Naive B cell (primary cell): ENCODE measurements around the gene CRABP2. TPM values are rescaled to one million over a fixed set of nuclear protein-coding genes. Genes with fewer than 3 reads are reported as not detected.

ENCODE experiments used
- ATAC-seq, 2 donors: fragments of 150-1000 bp; cut with Tn5 transposase; 2 replicates each; pipeline ENCODE4 v1.10.0; 2021; ENCODE audit warnings: low read depth in 2 of 2, mild to moderate bottlenecking in 2 of 2, moderate library complexity in 2 of 2
- DNase-seq: peaks from one replicate; pipeline ENCODE4 v3.0.0; 2022
- H3K27ac Mint-ChIP-seq, 6 donors: one replicate each; pipeline ENCODE4 v1.8.0; 2020 to 2022; ENCODE audit warnings: mild to moderate bottlenecking in 6 of 6, mixed read lengths in 6 of 6, moderate library complexity in 5 of 6, inconsistent platforms in 2 of 6
- H3K27me3 Mint-ChIP-seq, 3 donors: one replicate each; pipeline ENCODE4 v1.8.0; 2021 to 2022; ENCODE audit warnings: mixed read lengths in 3 of 3, mild to moderate bottlenecking in 1 of 3
- H3K36me3 Mint-ChIP-seq, 2 donors: one replicate each; pipeline ENCODE4 v1.8.0; 2020 to 2022; ENCODE audit warnings: mixed read lengths in 2 of 2, inconsistent platforms in 1 of 2, mild to moderate bottlenecking in 1 of 2
- H3K4me1 Mint-ChIP-seq, 3 donors: one replicate each; pipeline ENCODE4 v1.8.0; 2020 to 2022; ENCODE audit warnings: mixed read lengths in 3 of 3, inconsistent platforms in 1 of 3, mild to moderate bottlenecking in 1 of 3, moderate library complexity in 1 of 3
- H3K4me3 Mint-ChIP-seq, 8 donors: one replicate each; pipeline ENCODE4 v1.8.0; 2020 to 2022; ENCODE audit warnings: mild to moderate bottlenecking in 8 of 8, mixed read lengths in 8 of 8, moderate library complexity in 8 of 8, inconsistent platforms in 2 of 8
- H3K9me3 Mint-ChIP-seq, 7 donors: one replicate each; pipeline ENCODE4 v1.8.0; 2020 to 2022; ENCODE audit warnings: mixed read lengths in 7 of 7, mild to moderate bottlenecking in 5 of 7, inconsistent platforms in 2 of 7, moderate library complexity in 1 of 7
- polyA plus RNA-seq, 6 donors: library from polyadenylated mRNA; unstranded; fragments of 300-500 nt; fragmentation: Illumina TruSeq; gene quantifications; one replicate each; pipeline ENCODE4 v1.2.3, GENCODE V29; 2021; ENCODE audit warnings: low read depth in 6 of 6

CRABP2 gene
- polyA plus RNA-seq: under 1 TPM in 1 of 6 donors, not detected in 5; 0.29 TPM

DNA sequence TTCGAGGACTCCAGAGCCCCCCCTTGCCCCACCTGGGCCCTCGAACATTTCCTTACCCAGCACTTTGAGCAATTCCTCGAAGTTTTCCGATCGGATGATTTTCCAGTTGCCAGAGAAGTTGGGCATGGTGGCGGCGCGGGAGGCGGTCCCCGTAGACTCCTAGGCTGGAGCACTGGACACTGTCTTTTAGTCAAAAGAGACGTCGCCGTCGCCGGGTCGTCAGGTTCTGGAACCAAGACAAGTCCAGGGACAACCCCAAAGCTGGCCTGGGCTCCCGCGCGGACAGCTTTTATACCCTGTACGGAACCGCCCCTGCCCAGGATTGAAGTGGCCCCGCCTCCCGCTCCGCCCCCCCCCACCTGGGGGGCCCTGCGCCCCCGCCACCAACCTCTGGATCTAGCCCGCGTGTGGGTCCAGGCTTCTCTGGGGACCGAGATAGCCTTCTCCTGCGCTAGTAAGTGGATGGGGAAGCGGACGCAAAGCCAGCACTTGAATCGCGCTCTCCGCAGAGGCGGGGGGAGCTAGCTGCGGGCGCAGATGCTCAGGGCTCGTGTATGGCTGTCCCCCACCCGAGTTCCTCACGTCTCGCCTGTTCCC is at the start of gene CRABP2:
Gene CRABP2, minus strand, starts transcription at position 263 of the 597 bp plus-strand sequence. Its CDS starts 137 bp downstream, at position 126.
- Mint-ChIP-seq H3K27ac (peak within 1 kb of the TSS in 4 of 6 donors; percentile 14 to 87 (median 74)), H3K36me3 (no peaks in the 10 kb centered on the region), H3K27me3 (peaks cover 23 to 50% (median 33%) of the 10 kb centered on the region in 3 donors), H3K9me3 (no peaks in the 10 kb centered on the region), H3K4me1 (peaks cover 18 to 40% (median 32%) of the 10 kb centered on the region in 3 donors), H3K4me3 (peak within 1 kb of the TSS; percentile 81 to 94 (median 88))
- ATAC-seq (peak; percentile 65 to 70), DNase-seq (peak; percentile 50)

DNA sequence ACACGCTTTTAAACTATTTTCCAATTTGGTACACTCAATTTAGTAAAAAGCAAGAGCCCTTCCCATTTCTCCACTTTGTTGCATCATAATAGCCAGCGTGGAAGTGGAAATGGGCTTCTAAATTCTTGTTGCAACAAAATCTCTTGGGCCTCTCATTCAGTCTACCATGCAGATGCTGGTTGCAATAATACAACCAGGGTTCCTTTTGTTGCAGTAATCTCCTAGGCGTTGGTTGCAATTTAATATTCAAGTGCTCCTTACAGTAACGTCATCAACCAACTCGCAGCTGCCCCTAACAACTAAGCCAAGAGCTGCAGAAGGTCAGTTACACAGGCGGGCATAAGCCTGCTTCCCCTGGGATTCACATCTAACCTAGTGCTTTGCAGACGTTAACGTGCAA is 48.8 kb upstream of the CRABP2 start:
- H3K36me3 Mint-ChIP-seq: no peaks in the 10 kb centered on the region
- H3K9me3 Mint-ChIP-seq: no peaks in the 10 kb centered on the region
- ATAC-seq (no peak), DNase-seq (no peak)
- H3K4me3 Mint-ChIP-seq: peak overlapping the region in 2 of 8 donors; percentile 29 to 88
- H3K4me1 Mint-ChIP-seq: peaks cover 25 to 46% (median 30%) of the 10 kb centered on the region in 3 donors
- H3K27ac Mint-ChIP-seq: no peak overlapping the region
- no peaks in the 10 kb centered on the region for H3K27me3 Mint-ChIP-seq

DNA sequence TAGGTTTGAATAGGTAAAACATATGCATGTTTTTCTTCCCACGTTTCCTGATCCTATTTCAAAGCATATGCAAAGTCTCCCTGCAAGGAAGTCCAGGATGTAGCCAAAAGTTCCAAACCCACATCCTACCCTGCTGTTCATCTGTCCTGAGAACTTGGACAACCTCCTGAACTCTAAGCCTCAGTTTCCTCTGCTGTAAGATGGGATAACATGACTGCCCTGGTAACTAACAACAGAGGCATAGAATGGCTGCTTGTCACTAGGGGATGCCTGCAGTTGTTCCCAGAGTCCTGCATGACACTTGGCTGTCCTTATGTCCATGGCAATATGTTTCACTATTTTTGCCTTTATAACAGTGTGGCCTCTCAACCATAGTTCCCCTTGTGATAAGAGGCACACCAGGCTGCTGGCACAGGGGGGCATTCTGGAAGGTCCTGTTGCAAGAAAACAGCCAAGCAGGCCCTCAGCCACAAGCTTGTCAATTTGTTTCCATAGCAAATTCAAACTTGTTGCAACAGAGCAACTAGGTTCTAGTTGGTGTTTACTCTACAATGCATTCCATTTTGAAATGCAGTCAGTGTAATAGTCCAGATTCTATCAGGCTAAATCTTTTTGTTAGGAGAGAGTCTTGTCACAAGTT is 47.6 kb upstream of the CRABP2 start:
- no peak for DNase-seq
- H3K27ac Mint-ChIP-seq: peak overlapping the region; percentile 10 to 96 (median 76)
- no peaks in the 10 kb centered on the region for H3K9me3 Mint-ChIP-seq
- H3K4me1 Mint-ChIP-seq: peaks cover 38 to 53% (median 42%) of the 10 kb centered on the region in 3 donors
- no peaks in the 10 kb centered on the region for H3K36me3 Mint-ChIP-seq
- no peaks in the 10 kb centered on the region for H3K27me3 Mint-ChIP-seq
- H3K4me3 Mint-ChIP-seq: peak overlapping the region; percentile 56 to 96 (median 90)
- ATAC-seq: no peak

DNA sequence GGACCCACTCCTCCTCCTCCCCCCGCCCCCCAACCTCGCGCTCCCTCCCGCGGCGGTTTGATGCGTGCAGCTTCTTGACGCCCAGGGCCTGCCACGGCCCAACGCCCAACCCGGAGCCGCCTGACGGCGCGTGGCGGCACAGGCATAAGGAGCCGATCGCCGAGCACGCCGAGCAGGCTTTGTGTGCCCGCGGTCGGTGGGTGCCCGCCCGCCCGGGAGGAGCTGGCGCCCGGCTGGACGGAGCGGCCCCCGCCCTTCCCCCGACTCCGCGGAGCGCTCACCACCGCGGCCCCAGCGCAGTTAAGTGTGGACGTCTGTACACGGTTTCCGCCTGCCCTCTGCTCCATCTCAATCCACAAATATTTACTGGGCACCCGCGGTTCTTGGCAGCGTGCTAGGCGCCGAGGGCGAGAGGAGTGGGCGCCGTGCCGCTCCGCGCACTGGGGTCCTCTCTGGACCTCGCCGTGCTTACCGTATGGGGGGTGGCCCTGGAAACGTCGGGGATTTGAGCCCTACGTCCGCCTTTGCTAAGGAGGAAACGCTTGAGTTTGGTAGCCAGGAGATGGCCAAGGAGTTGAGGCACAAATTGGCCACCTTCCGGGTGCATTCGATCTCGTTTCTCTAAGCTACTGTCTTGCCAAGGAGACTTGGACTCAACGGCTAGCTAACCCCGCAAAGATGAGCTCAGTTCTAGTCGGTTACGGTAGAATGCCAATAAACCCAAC is 46.5 kb upstream of the CRABP2 start:
- Mint-ChIP-seq H3K27me3 (no peaks in the 10 kb centered on the region), H3K27ac (peak overlapping the region; percentile 89 to 96 (median 92)), H3K9me3 (no peaks in the 10 kb centered on the region), H3K4me3 (peak overlapping the region; percentile 80 to 96 (median 91)), H3K36me3 (no peaks in the 10 kb centered on the region), H3K4me1 (peaks cover 47 to 62% (median 49%) of the 10 kb centered on the region in 3 donors)
- DNase-seq (peak; percentile 90), ATAC-seq (peak; percentile 83)

DNA sequence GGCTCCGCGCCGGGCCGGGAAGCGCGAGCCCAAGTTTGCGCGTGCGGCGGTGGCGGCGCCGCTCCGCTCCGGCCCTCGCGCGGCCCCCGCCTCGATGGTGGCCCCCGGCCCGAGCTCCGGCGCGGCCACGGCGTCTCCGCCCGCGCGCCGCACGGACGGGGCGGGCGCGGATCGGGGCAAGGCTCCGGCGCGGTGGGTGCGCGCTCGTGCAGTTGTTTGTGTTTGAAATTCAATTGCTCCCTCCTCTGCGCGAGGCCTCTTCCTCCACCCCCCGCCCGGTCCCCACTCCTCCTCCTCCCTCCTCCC is 46.0 kb upstream of the CRABP2 start, which contains the start of gene HDGF:
Gene HDGF, minus strand, starts transcription at position 225 of the 306 bp plus-strand sequence. CDS start 246 bp downstream, outside the sequence.
- Mint-ChIP-seq H3K27ac (peak within 1 kb of the TSS; percentile 89 to 98 (median 94)), H3K27me3 (no peaks in the 10 kb centered on the region), H3K4me3 (peak within 1 kb of the TSS; percentile 80 to 96 (median 91)), H3K36me3 (no peaks in the 10 kb centered on the region), H3K9me3 (no peaks in the 10 kb centered on the region), H3K4me1 (peaks cover 52 to 66% (median 53%) of the 10 kb centered on the region in 3 donors)
- DNase-seq (no peak), ATAC-seq (no peak)

DNA sequence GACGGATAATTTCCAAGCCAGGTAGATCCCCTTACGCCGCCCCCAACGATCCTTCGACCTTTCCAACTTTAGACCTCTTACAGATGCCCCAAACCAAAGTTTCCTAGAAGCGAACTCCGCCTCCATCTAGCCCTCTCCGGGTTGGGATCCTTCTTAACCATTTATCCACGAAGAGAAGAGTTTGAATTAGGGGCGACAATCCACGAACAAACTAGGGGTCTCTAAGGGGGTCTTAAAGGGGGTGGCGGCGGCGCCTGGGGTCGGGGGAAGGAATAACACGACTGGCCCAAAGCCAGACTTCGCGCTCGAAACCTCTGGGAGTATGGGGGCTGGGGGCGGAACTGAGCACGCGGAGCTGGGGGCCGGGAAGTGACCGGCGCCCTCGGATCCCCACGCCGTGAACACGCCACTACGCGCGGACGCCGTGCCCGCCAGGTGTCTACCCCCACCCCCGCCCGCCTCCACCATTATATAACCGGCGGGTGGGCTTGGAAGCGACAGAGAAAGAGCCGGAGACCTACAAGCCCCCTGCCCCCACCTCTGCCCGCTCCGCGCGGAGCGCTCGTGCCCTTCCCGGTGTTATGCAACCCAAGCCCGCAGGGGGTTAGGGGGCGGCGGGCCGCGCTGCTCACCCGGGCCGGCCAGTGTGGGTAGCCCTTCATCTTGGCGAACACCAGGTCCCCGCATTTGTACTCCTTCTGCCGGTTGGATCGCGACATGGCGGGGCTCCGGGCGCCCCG is 45.5 kb upstream of the CRABP2 start:
- Mint-ChIP-seq H3K4me3 (peak overlapping the region; percentile 80 to 95 (median 89)), H3K27me3 (no peaks in the 10 kb centered on the region), H3K36me3 (no peaks in the 10 kb centered on the region)

DNA sequence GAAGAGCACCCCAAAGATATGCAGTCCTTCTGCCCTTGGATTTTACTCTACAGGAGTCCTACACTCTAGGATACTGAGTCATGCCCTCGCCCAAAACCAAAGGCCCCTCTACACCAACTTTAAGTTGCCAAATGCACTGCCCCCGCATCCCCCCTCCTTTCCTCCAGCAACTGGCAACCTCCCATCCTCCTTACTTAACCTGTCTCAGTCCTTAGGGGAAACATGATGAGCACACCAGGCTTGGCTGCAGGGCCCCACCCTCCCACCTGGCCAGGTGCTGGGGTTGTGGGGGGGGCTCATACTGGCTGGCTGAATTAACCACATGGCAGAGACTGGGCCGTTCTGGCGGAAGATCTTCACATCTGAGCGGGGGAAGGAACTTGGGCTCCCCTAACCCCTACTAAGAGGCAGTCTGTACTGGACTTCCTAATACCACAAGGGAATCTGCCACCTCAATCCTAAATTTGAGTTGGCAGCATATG is 44.8 kb upstream of the CRABP2 start:
- no peaks in the 10 kb centered on the region for H3K36me3 Mint-ChIP-seq
- H3K4me1 Mint-ChIP-seq: peaks cover 63 to 76% (median 63%) of the 10 kb centered on the region in 3 donors
- peak in 1 of 2 donors; percentile 8 for ATAC-seq
- H3K9me3 Mint-ChIP-seq: no peaks in the 10 kb centered on the region
- peak overlapping the region in 5 of 6 donors; percentile 84 to 98 (median 93) for H3K27ac Mint-ChIP-seq
- no peaks in the 10 kb centered on the region for H3K27me3 Mint-ChIP-seq
- peak overlapping the region; percentile 80 to 95 (median 89) for H3K4me3 Mint-ChIP-seq
- peak; percentile 31 for DNase-seq

More for the DNA sequence above, 45.5 kb upstream of the CRABP2 start:
- peak overlapping the region in 5 of 6 donors; percentile 78 to 98 (median 93) for H3K27ac Mint-ChIP-seq
- DNase-seq: peak; percentile 53
- ATAC-seq: peak; percentile 41 to 48
- H3K4me1 Mint-ChIP-seq: peaks cover 57 to 71% (median 58%) of the 10 kb centered on the region in 3 donors
- no peaks in the 10 kb centered on the region for H3K9me3 Mint-ChIP-seq

DNA sequence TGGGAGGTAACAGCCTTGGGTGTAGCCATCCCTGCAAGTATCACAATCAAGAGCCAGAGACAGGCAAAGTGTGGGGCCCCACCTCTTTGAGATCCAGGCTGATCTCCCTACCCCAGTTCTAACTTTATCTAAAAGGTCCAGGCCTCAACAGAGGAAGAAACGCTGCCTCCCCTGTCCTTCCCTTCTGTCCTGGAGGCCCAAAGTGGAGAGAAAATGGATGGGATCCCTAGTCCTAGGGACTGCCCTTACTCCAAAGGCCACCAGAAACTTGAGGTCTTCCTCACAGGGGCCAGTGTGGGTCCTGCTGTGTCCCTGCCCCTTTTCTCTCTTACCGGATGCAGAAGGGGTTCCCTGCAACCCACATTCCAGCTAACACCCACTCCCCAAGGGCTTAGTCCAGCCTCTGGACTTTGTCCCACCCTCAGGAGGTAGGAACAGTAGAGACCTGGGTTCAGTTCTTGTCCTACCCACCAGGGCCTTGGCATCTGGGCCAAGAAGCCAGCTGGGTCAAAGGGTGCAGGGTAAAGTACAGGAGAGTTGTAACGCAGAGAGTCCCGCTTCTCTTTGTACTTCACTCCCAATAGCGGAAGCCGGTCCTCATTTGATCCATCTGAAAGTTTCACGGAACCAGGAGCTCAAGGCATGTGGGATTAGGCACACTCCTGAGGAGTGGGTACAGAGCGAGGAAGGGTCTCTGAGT is 44.2 kb upstream of the CRABP2 start:
- ATAC-seq (no peak), DNase-seq (no peak)
- Mint-ChIP-seq H3K36me3 (peaks cover 0 to 4% of the 10 kb centered on the region in 2 donors), H3K4me1 (peaks cover 59 to 77% (median 68%) of the 10 kb centered on the region in 3 donors), H3K27ac (peak overlapping the region in 5 of 6 donors; percentile 61 to 98 (median 93)), H3K9me3 (no peaks in the 10 kb centered on the region), H3K27me3 (no peaks in the 10 kb centered on the region), H3K4me3 (peak overlapping the region; percentile 80 to 95 (median 89))

DNA sequence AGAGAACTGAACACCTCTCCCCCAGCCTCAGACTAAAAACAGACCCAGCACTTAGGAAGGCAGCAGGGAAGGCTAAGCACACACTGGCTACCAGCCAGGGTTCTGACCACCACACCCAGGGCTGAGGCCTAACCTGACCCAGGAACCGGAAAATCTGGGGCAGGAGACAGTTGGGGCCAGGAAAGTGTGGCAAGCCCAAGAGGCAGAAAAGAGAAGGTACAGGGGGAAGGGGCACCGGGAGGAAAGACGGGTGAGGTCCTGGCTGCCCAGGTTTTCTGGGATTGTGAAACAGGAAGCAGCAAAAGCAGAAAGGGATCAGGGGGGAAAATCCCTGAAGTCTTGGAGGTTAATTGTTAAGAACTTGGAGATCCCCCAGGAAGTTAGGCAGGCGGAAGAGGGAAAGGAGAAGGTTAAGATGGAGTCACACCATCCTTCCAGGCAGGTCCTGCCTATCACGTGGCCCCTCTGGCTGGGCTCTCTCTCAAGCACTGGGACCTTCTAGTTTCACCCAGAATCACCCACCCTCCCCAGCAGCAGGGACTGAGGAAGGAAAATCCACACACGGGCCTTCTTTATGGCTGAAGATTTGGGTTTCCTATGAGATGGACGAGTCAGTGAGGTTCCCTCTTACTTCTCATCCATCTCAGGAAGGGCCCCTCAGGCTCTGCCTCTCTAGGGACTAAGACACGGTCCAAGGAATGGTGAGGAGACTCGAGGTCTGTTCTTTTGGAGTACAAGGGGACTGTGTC is 43.5 kb upstream of the CRABP2 start:
- H3K9me3 Mint-ChIP-seq: no peaks in the 10 kb centered on the region
- H3K36me3 Mint-ChIP-seq: peaks cover 0 to 12% of the 10 kb centered on the region in 2 donors
- H3K4me1 Mint-ChIP-seq: peaks cover 63 to 75% (median 68%) of the 10 kb centered on the region in 3 donors
- peak overlapping the region; percentile 61 to 94 (median 92) for H3K27ac Mint-ChIP-seq
- H3K4me3 Mint-ChIP-seq: peak overlapping the region; percentile 80 to 95 (median 88)
- H3K27me3 Mint-ChIP-seq: no peaks in the 10 kb centered on the region
- DNase-seq (no peak), ATAC-seq (no peak)

DNA sequence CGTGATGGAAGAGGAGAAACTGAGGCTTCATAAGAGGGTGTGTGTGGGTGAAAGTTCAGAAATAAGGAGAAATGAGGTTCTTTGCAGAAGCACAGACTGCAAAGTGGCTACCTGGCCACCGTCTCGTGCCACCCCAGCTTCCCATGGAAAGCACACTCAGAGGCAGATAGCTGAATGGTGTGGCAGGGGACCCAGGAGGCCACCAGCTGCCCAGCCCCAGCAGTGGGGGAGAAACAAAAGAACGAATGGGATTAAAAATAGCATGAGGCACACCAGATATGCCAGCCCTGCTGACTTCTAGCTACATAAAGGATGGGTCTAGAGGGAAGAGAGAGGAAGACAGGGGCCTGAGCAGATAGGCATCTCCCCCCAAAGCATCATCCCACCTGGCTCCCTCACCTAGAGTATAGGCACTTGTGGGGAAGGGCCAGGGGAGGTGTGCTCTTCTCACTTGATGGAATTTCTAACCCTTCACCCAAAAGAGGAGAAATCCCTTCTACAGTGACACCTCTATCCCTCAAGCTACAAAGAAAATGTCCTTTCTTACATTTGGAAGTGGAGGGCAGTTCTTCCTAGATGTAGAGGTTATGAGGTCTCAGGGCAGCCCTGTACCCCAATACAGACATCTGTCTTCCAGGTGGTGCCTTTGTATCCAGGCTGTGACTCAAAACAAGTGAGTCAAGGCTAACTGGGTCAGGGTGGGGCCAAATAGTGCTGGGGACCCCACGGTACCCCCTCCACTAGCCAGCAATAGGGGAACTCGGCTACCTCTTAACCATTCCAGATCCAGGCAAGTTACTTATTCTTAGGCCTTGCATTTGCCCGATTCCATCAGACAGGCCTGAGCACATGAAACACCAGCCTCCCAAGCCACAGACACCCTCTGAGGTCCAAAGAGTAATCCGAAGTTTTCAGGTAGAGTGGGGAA is 42.6 kb upstream of the CRABP2 start:
- no peaks in the 10 kb centered on the region for H3K9me3 Mint-ChIP-seq
- DNase-seq: no peak
- no peaks in the 10 kb centered on the region for H3K27me3 Mint-ChIP-seq
- H3K27ac Mint-ChIP-seq: peak overlapping the region; percentile 60 to 94 (median 80)
- peaks cover 0 to 20% of the 10 kb centered on the region in 2 donors for H3K36me3 Mint-ChIP-seq
- peak overlapping the region; percentile 80 to 95 (median 88) for H3K4me3 Mint-ChIP-seq
- H3K4me1 Mint-ChIP-seq: peaks cover 61 to 67% (median 66%) of the 10 kb centered on the region in 3 donors
- no peak for ATAC-seq
